Measurements from ENCODE around the gene MGAT3. TPM values are rescaled to one million over a fixed set of nuclear protein-coding genes. Genes with fewer than 3 reads are reported as not detected.

The MGAT3 gene
- total RNA-seq, 1 donor from 2014 or later: 2.1 TPM

DNA sequence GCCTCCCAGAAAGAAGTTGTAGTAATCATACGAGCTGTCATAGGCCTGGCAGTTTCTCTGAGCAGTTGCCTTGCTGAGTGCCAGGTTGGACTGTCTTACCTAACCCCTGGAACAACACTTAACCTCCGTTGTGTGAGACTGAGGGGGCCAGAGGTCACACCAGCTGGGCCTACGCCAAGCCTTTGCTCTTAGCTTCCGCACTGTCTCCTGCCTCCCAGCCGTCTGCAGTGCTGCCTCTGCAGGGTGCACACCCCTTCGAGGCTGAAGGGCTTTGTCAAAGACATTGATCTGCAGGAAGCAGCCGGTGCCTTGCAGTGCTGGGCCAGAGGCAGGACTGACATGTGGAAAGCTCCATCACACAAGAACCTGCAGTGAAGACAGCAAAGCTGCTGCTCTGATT is 40.5 kb upstream of the MGAT3 start:
- H3K4me1 ChIP-seq (ENCODE audit: control insufficient read depth in 3 of 3, insufficient read depth in 3 of 3, low read length in 3 of 3): peaks cover 35 to 43% (median 42%) of the 10 kb centered on the region in 3 donors
- H3K9me3 ChIP-seq (ENCODE audit: control insufficient read depth in 3 of 3, low read length in 3 of 3): no peaks in the 10 kb centered on the region
- H3K4me3 ChIP-seq (ENCODE audit: low read length in 3 of 3): no peak overlapping the region
- peak overlapping the region in 2 of 3 donors; percentile 37 to 80 for H3K9ac ChIP-seq (ENCODE audit: low read depth in 1 of 3, low read length in 3 of 3)
- H3K27ac ChIP-seq (ENCODE audit: low read depth, low read length): peak overlapping the region; percentile 13
- H3K27me3 ChIP-seq (ENCODE audit: control insufficient read depth in 3 of 3, insufficient read depth in 3 of 3, low read length in 3 of 3): no peaks in the 10 kb centered on the region
- peaks cover 50 to 51% (median 51%) of the 10 kb centered on the region in 3 donors for H3K36me3 ChIP-seq (ENCODE audit: control insufficient read depth in 3 of 3, insufficient read depth in 3 of 3, low read length in 3 of 3)

DNA sequence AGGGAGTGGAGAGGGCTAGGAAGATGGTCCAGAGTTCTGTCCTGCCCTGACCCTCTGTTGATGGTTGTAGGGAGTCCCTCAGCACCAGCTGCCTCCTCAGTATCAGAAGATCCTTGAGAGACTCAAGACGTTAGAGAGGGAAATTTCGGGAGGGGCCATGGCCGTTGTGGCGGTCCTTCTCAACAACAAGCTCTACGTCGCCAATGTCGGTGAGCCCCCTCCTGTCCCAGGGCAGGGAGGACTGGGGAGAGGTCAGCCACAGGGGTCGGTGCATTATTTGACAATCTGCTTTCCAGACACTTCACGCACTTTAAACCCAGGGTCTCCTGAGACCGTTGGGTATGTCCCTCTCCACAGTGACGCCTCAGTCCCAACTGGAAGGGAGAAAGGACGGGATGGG is 39.2 kb upstream of the MGAT3 start:
- Histone ChIP-seq H3K9me3 (ENCODE audit: control insufficient read depth in 3 of 3, low read length in 3 of 3) (no peaks in the 10 kb centered on the region), H3K4me3 (ENCODE audit: low read length in 3 of 3) (no peak overlapping the region), H3K9ac (ENCODE audit: low read depth in 1 of 3, low read length in 3 of 3) (no peak overlapping the region), H3K36me3 (ENCODE audit: control insufficient read depth in 3 of 3, insufficient read depth in 3 of 3, low read length in 3 of 3) (peaks cover 60 to 63% (median 62%) of the 10 kb centered on the region in 3 donors), H3K27me3 (ENCODE audit: control insufficient read depth in 3 of 3, insufficient read depth in 3 of 3, low read length in 3 of 3) (no peaks in the 10 kb centered on the region), H3K4me1 (ENCODE audit: control insufficient read depth in 3 of 3, insufficient read depth in 3 of 3, low read length in 3 of 3) (peaks cover 35 to 37% (median 37%) of the 10 kb centered on the region in 3 donors), H3K27ac (ENCODE audit: low read depth, low read length) (no peak overlapping the region)

DNA sequence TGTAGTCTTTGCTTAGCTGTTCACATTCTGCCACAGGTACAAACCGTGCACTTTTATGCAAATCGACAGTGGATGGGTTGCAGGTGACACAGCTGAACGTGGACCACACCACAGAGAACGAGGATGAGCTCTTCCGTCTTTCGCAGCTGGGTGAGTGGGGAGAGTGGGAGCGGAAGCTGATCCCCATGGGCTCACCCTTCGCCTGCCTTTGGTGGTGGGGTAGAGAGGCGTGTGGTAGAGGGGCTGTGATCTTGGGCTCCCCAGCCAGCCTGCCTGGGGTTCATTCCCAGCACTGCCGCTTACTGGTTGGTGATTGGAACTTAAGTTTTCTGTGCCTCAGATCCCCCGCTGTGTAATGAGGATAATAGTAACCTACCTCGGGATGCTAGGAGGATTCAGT is 38.1 kb upstream of the MGAT3 start:
- Histone ChIP-seq H3K27ac (ENCODE audit: low read depth, low read length) (no peak overlapping the region), H3K27me3 (ENCODE audit: control insufficient read depth in 3 of 3, insufficient read depth in 3 of 3, low read length in 3 of 3) (no peaks in the 10 kb centered on the region), H3K4me1 (ENCODE audit: control insufficient read depth in 3 of 3, insufficient read depth in 3 of 3, low read length in 3 of 3) (peaks cover 31 to 33% (median 32%) of the 10 kb centered on the region in 3 donors), H3K4me3 (ENCODE audit: low read length in 3 of 3) (no peak overlapping the region), H3K9me3 (ENCODE audit: control insufficient read depth in 3 of 3, low read length in 3 of 3) (no peaks in the 10 kb centered on the region), H3K9ac (ENCODE audit: low read depth in 1 of 3, low read length in 3 of 3) (no peak overlapping the region), H3K36me3 (ENCODE audit: control insufficient read depth in 3 of 3, insufficient read depth in 3 of 3, low read length in 3 of 3) (peaks cover 66 to 67% (median 66%) of the 10 kb centered on the region in 3 donors)

DNA sequence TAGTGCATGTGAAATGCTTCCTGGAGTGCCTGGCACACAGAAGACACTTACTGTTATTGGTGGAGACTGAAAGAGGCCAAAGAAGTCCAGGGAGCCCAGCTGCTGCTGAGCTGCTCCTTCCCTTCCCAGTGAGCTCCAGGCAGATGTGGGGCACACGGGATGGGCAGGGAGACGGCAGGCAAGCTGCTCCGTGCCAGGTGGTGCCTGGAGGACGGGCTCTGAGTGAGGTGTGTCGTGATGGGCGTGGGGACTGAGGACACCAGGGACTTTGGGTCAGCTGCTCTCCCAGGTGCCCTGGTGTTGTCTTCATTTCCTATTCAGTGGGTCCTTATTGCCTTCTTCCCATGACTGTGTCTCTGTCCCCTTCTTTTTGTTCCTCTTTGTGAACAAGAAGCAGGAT is 37.7 kb upstream of the MGAT3 start:
- no peak overlapping the region for H3K9ac ChIP-seq (ENCODE audit: low read depth in 1 of 3, low read length in 3 of 3)
- no peaks in the 10 kb centered on the region for H3K27me3 ChIP-seq (ENCODE audit: control insufficient read depth in 3 of 3, insufficient read depth in 3 of 3, low read length in 3 of 3)
- H3K9me3 ChIP-seq (ENCODE audit: control insufficient read depth in 3 of 3, low read length in 3 of 3): no peaks in the 10 kb centered on the region
- no peak overlapping the region for H3K4me3 ChIP-seq (ENCODE audit: low read length in 3 of 3)
- H3K4me1 ChIP-seq (ENCODE audit: control insufficient read depth in 3 of 3, insufficient read depth in 3 of 3, low read length in 3 of 3): peaks cover 27 to 29% (median 28%) of the 10 kb centered on the region in 3 donors
- H3K27ac ChIP-seq (ENCODE audit: low read depth, low read length): no peak overlapping the region
- H3K36me3 ChIP-seq (ENCODE audit: control insufficient read depth in 3 of 3, insufficient read depth in 3 of 3, low read length in 3 of 3): peaks cover 69 to 70% (median 70%) of the 10 kb centered on the region in 3 donors

DNA sequence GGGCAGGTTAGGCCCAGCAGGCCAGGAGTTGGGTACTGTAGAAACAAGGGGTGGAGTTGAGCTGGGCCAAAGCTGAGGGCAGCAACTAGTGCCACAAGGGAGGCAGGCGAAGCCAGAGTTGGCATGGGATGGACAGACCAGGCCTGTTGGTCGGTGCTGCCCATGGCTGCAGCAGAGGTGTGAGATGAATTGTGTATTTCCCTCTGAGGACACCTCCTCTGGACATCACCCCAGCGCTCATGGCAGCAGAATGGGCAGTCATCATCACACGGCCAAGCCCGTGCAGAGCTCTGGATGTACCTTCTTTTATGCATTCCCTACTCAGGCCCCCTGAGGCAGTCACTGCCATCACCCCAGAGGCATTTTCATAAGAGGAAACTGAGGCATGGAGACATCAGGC is 36.9 kb upstream of the MGAT3 start:
- H3K4me1 ChIP-seq (ENCODE audit: control insufficient read depth in 3 of 3, insufficient read depth in 3 of 3, low read length in 3 of 3): peaks cover 18 to 21% (median 21%) of the 10 kb centered on the region in 3 donors
- H3K27me3 ChIP-seq (ENCODE audit: control insufficient read depth in 3 of 3, insufficient read depth in 3 of 3, low read length in 3 of 3): no peaks in the 10 kb centered on the region
- H3K9ac ChIP-seq (ENCODE audit: low read depth in 1 of 3, low read length in 3 of 3): no peak overlapping the region
- H3K4me3 ChIP-seq (ENCODE audit: low read length in 3 of 3): no peak overlapping the region
- no peaks in the 10 kb centered on the region for H3K9me3 ChIP-seq (ENCODE audit: control insufficient read depth in 3 of 3, low read length in 3 of 3)
- peaks cover 72 to 75% (median 73%) of the 10 kb centered on the region in 3 donors for H3K36me3 ChIP-seq (ENCODE audit: control insufficient read depth in 3 of 3, insufficient read depth in 3 of 3, low read length in 3 of 3)
- H3K27ac ChIP-seq (ENCODE audit: low read depth, low read length): no peak overlapping the region

DNA sequence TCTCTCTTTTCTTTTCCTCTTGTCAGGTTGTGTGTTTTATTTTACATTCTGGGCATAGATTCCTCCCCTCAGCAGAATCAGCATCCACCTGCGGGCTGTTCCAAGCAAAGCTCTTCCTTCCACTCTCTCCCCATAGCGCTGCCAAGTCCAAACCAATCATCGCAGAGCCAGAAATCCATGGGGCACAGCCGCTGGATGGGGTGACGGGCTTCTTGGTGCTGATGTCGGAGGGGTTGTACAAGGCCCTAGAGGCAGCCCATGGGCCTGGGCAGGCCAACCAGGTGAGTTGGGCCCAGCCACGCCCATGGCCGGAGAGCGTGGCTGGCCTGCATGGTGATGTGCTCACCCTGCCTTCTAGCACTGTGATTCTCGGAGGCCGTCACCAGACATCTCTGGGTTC is 35.1 kb upstream of the MGAT3 start:
- Histone ChIP-seq H3K9me3 (ENCODE audit: control insufficient read depth in 3 of 3, low read length in 3 of 3) (no peaks in the 10 kb centered on the region), H3K36me3 (ENCODE audit: control insufficient read depth in 3 of 3, insufficient read depth in 3 of 3, low read length in 3 of 3) (peaks cover 69 to 71% (median 69%) of the 10 kb centered on the region in 3 donors), H3K27me3 (ENCODE audit: control insufficient read depth in 3 of 3, insufficient read depth in 3 of 3, low read length in 3 of 3) (no peaks in the 10 kb centered on the region), H3K9ac (ENCODE audit: low read depth in 1 of 3, low read length in 3 of 3) (no peak overlapping the region), H3K27ac (ENCODE audit: low read depth, low read length) (no peak overlapping the region), H3K4me1 (ENCODE audit: control insufficient read depth in 3 of 3, insufficient read depth in 3 of 3, low read length in 3 of 3) (peaks cover under 1 to 6% (median 3%) of the 10 kb centered on the region in 3 donors), H3K4me3 (ENCODE audit: low read length in 3 of 3) (no peak overlapping the region)

DNA sequence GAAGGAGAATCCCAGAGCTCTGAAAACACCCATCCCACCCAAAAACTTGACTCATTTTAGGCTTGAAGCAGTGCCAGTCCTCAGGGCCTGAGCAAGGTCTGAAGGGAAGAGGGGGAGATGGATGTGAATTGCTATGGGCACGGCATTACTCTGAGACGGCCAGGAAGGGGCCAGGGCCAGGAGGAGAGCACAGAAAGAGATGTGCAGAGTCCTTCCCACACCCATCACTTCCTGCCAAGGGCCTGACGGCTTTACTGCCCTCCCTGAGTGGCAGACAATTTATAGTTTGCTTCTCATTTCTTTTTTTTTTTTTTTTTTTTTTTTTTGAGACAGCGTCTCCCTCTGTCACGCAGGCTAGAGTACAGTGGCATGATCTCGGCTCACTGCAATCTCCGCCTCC is 34.7 kb upstream of the MGAT3 start:
- Histone ChIP-seq H3K27ac (ENCODE audit: low read depth, low read length) (no peak overlapping the region), H3K36me3 (ENCODE audit: control insufficient read depth in 3 of 3, insufficient read depth in 3 of 3, low read length in 3 of 3) (peaks cover 69 to 71% (median 69%) of the 10 kb centered on the region in 3 donors), H3K27me3 (ENCODE audit: control insufficient read depth in 3 of 3, insufficient read depth in 3 of 3, low read length in 3 of 3) (no peaks in the 10 kb centered on the region)

DNA sequence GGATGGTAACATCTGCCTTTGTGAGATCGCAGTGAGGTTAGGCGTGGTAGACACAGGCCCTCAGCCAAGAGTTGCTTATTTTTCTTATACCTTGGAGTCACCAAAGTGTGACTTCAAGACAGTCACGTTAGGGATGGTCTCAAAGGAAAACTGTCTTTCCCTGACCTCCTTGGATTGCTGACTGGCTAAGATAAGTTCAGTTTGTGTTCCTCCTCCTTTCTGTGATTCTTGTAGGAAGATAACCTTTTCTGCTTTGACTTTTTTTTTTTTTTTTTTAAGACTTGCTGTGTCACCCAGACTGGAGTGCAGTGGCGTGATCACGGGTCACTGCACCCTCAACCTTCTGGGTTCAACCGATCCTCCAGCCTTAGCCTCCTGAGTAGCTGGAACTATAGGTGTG is 34.1 kb upstream of the MGAT3 start:
- H3K27me3 ChIP-seq (ENCODE audit: control insufficient read depth in 3 of 3, insufficient read depth in 3 of 3, low read length in 3 of 3): no peaks in the 10 kb centered on the region
- no peak overlapping the region for H3K9ac ChIP-seq (ENCODE audit: low read depth in 1 of 3, low read length in 3 of 3)
- H3K9me3 ChIP-seq (ENCODE audit: control insufficient read depth in 3 of 3, low read length in 3 of 3): no peaks in the 10 kb centered on the region
- peaks cover 70 to 74% (median 71%) of the 10 kb centered on the region in 3 donors for H3K36me3 ChIP-seq (ENCODE audit: control insufficient read depth in 3 of 3, insufficient read depth in 3 of 3, low read length in 3 of 3)
- H3K4me1 ChIP-seq (ENCODE audit: control insufficient read depth in 3 of 3, insufficient read depth in 3 of 3, low read length in 3 of 3): peaks cover 0 to 2% (median 0%) of the 10 kb centered on the region in 3 donors
- H3K4me3 ChIP-seq (ENCODE audit: low read length in 3 of 3): no peak overlapping the region
- no peak overlapping the region for H3K27ac ChIP-seq (ENCODE audit: low read depth, low read length)

More for the DNA sequence above, 34.7 kb upstream of the MGAT3 start:
- Histone ChIP-seq H3K4me3 (ENCODE audit: low read length in 3 of 3) (no peak overlapping the region), H3K9me3 (ENCODE audit: control insufficient read depth in 3 of 3, low read length in 3 of 3) (no peaks in the 10 kb centered on the region), H3K4me1 (ENCODE audit: control insufficient read depth in 3 of 3, insufficient read depth in 3 of 3, low read length in 3 of 3) (peaks cover 0 to 2% (median 0%) of the 10 kb centered on the region in 3 donors), H3K9ac (ENCODE audit: low read depth in 1 of 3, low read length in 3 of 3) (no peak overlapping the region)

DNA sequence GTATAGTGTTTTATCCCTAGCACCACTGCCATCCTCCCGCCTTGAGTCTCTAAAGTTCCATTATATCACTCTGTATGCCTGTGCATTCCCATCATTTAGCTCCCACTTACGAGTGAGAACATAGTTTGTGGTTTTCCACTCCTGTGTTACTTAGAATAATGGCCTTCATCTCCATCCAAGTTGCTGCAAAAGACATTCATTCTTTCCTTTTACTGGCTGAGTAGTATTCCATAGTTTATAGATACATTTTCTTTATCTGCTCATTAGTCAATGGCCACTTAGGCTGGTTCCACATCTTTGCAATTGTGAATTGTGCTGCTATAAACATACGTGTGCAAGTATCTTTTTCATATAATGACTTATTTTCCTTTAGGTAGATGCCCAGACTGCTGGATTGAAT is 32.8 kb upstream of the MGAT3 start:
- Histone ChIP-seq H3K4me1 (ENCODE audit: control insufficient read depth in 3 of 3, insufficient read depth in 3 of 3, low read length in 3 of 3) (peaks cover 0 to 2% (median 0%) of the 10 kb centered on the region in 3 donors), H3K9me3 (ENCODE audit: control insufficient read depth in 3 of 3, low read length in 3 of 3) (no peaks in the 10 kb centered on the region), H3K27ac (ENCODE audit: low read depth, low read length) (no peak overlapping the region), H3K9ac (ENCODE audit: low read depth in 1 of 3, low read length in 3 of 3) (no peak overlapping the region), H3K36me3 (ENCODE audit: control insufficient read depth in 3 of 3, insufficient read depth in 3 of 3, low read length in 3 of 3) (peaks cover 71 to 74% (median 72%) of the 10 kb centered on the region in 3 donors), H3K4me3 (ENCODE audit: low read length in 3 of 3) (no peak overlapping the region), H3K27me3 (ENCODE audit: control insufficient read depth in 3 of 3, insufficient read depth in 3 of 3, low read length in 3 of 3) (no peaks in the 10 kb centered on the region)

DNA sequence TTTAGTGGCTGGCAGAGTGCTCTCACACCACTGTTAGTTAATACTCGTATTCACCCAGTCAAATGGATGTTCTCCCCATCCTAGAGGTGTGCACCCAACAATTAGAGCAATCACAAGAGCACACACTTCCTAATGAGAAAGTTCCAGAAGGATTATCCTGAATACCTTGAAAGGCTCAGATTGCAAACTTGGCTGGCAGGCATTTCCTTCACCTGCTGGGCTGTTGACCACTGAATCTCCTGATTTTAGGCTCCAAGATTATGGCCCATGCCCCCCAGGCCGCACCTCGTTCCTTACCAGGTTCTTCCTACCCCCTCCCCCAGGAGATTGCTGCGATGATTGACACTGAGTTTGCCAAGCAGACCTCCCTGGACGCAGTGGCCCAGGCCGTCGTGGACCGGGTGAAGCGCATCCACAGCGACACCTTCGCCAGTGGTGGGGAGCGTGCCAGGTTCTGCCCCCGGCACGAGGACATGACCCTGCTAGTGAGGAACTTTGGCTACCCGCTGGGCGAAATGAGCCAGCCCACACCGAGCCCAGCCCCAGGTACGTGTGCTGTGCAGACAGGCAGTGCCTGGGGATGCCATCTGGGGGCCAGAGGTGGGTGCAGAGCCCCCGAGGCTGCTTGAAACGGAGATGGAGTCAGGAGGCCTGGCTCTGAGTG is 30.3 kb upstream of the MGAT3 start:
- H3K27ac ChIP-seq (ENCODE audit: low read depth, low read length): no peak overlapping the region
- H3K9ac ChIP-seq (ENCODE audit: low read depth in 1 of 3, low read length in 3 of 3): peak overlapping the region in 1 of 3 donors; percentile 33
- H3K36me3 ChIP-seq (ENCODE audit: control insufficient read depth in 3 of 3, insufficient read depth in 3 of 3, low read length in 3 of 3): peaks cover 54 to 59% (median 59%) of the 10 kb centered on the region in 3 donors
- no peaks in the 10 kb centered on the region for H3K9me3 ChIP-seq (ENCODE audit: control insufficient read depth in 3 of 3, low read length in 3 of 3)
- H3K4me1 ChIP-seq (ENCODE audit: control insufficient read depth in 3 of 3, insufficient read depth in 3 of 3, low read length in 3 of 3): peaks cover 8 to 16% (median 15%) of the 10 kb centered on the region in 3 donors
- no peaks in the 10 kb centered on the region for H3K27me3 ChIP-seq (ENCODE audit: control insufficient read depth in 3 of 3, insufficient read depth in 3 of 3, low read length in 3 of 3)
- H3K4me3 ChIP-seq (ENCODE audit: low read length in 3 of 3): no peak overlapping the region
